GM19035 (cell line): ENCODE results near the gene SOX6.

ENCODE experiments used
- ATAC-seq: cut with Tn5 transposase; IDR thresholded peaks from one replicate; pipeline ENCODE4 v1.9.1; 2021; ENCODE audit not compliant: unreplicated experiment

The SOX6 gene

GRCh38 chr11:16321148-16321547, 35.2 kb downstream of the SOX6 start:
- ATAC-seq: no peak

GRCh38 chr11:16318320-16318719, 38.0 kb downstream of the SOX6 start:
- ATAC-seq: no peak

GRCh38 chr11:16317712-16318111, 38.6 kb downstream of the SOX6 start:
- no peak for ATAC-seq

GRCh38 chr11:16313846-16314245, 42.5 kb downstream of the SOX6 start:
- ATAC-seq: no peak

- no peak for ATAC-seq
Observed at GRCh38 chr11:16312233-16312765, 44.0 kb downstream of the SOX6 start.

GRCh38 chr11:16311831-16312230, 44.5 kb downstream of the SOX6 start:
- ATAC-seq: no peak

GRCh38 chr11:16310943-16311342, 45.4 kb downstream of the SOX6 start:
- ATAC-seq: no peak

- no peak for ATAC-seq
Observed at GRCh38 chr11:16309226-16309625, 47.1 kb downstream of the SOX6 start.

GRCh38 chr11:16301462-16301861, 54.9 kb downstream of the SOX6 start:
- no peak for ATAC-seq

- ATAC-seq: no peak
Observed at GRCh38 chr11:16299884-16300782, 56.2 kb downstream of the SOX6 start.

GRCh38 chr11:16299390-16299789, 57.0 kb downstream of the SOX6 start:
- no peak for ATAC-seq

- ATAC-seq: no peak
Observed at GRCh38 chr11:16297332-16297731, 59.0 kb downstream of the SOX6 start.

GRCh38 chr11:16296273-16296672, 60.1 kb downstream of the SOX6 start:
- no peak for ATAC-seq

GRCh38 chr11:16295592-16295991, 60.8 kb downstream of the SOX6 start:
- no peak for ATAC-seq

- no peak for ATAC-seq
Observed at GRCh38 chr11:16293204-16293681, 63.1 kb downstream of the SOX6 start.

GRCh38 chr11:16292167-16292859, 64.0 kb downstream of the SOX6 start:
- ATAC-seq: no peak

GRCh38 chr11:16291729-16292128, 64.6 kb downstream of the SOX6 start:
- no peak for ATAC-seq

GRCh38 chr11:16289541-16289940, 66.8 kb downstream of the SOX6 start:
- no peak for ATAC-seq

GRCh38 chr11:16287630-16288280, 68.6 kb downstream of the SOX6 start:
- no peak for ATAC-seq

GRCh38 chr11:16286095-16286494, 70.3 kb downstream of the SOX6 start:
- no peak for ATAC-seq

- ATAC-seq: no peak
Observed at GRCh38 chr11:16280256-16280682, 76.1 kb downstream of the SOX6 start.
